Measurements from ENCODE around the gene KREMEN1. TPM values are rescaled to one million over a fixed set of nuclear protein-coding genes. Genes with fewer than 3 reads are reported as not detected.

The KREMEN1 gene
- total RNA-seq, 1 donor from 2014 or later, result 20.5 TPM

- no peak for DNase-seq
- Mint-ChIP-seq H3K27ac (ENCODE audit: unreplicated experiment) (no peak overlapping the region), H3K27me3 (ENCODE audit: unreplicated experiment) (no peaks in the 10 kb centered on the region), H3K9me3 (ENCODE audit: unreplicated experiment) (no peaks in the 10 kb centered on the region), H3K4me3 (ENCODE audit: unreplicated experiment) (no peak overlapping the region), H3K4me1 (ENCODE audit: low read depth, unreplicated experiment) (no peaks in the 10 kb centered on the region), H3K36me3 (ENCODE audit: unreplicated experiment) (no peaks in the 10 kb centered on the region)
- no peak for TF ChIP-seq CTCF (IDR thresholded peaks at IDR 0.05; ENCODE audit: partially characterized antibody, unreplicated experiment)
Measured at GRCh38 chr22:29190918-29191317, 118.1 kb downstream of the KREMEN1 start.

GRCh38 chr22:29193021-29193420 lies 120.2 kb downstream of the KREMEN1 start:
- Mint-ChIP-seq H3K27me3 (ENCODE audit: unreplicated experiment) (peaks cover 2% of the 10 kb centered on the region), H3K27ac (ENCODE audit: unreplicated experiment) (no peak overlapping the region), H3K4me1 (ENCODE audit: low read depth, unreplicated experiment) (no peaks in the 10 kb centered on the region), H3K36me3 (ENCODE audit: unreplicated experiment) (no peaks in the 10 kb centered on the region), H3K9me3 (ENCODE audit: unreplicated experiment) (no peaks in the 10 kb centered on the region), H3K4me3 (ENCODE audit: unreplicated experiment) (no peak overlapping the region)
- DNase-seq, result no peak
- no peak for TF ChIP-seq CTCF (IDR thresholded peaks at IDR 0.05; ENCODE audit: partially characterized antibody, unreplicated experiment)

DNA sequence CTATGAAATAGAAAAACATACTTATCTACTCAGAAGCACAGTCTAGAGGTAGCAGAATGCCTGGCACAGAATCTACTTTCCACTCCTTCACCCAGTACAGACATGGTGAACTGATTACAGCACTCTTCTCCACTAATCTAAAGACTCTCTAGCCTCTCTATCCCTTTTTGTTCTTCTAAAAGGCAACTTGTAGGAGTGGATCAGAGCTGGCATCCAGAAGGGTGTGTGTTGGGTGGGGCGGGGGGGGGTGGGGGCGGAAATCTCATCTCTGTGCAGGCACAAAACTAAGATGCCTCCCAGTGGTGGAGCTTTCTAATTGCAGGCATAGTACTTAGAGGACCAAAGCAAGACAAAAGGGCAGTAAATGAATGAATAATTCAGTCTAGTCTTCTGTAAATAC lies 121.3 kb downstream of the KREMEN1 start:
- peaks cover 3% of the 10 kb centered on the region for H3K27me3 Mint-ChIP-seq (ENCODE audit: unreplicated experiment)
- peaks cover 1% of the 10 kb centered on the region for H3K9me3 Mint-ChIP-seq (ENCODE audit: unreplicated experiment)
- no peak for DNase-seq
- peak; percentile 34 for TF ChIP-seq CTCF (IDR thresholded peaks at IDR 0.05; ENCODE audit: partially characterized antibody, unreplicated experiment)
- H3K4me3 Mint-ChIP-seq (ENCODE audit: unreplicated experiment), result no peak overlapping the region
- no peaks in the 10 kb centered on the region for H3K36me3 Mint-ChIP-seq (ENCODE audit: unreplicated experiment)
- no peak overlapping the region for H3K27ac Mint-ChIP-seq (ENCODE audit: unreplicated experiment)
- no peaks in the 10 kb centered on the region for H3K4me1 Mint-ChIP-seq (ENCODE audit: low read depth, unreplicated experiment)

DNA sequence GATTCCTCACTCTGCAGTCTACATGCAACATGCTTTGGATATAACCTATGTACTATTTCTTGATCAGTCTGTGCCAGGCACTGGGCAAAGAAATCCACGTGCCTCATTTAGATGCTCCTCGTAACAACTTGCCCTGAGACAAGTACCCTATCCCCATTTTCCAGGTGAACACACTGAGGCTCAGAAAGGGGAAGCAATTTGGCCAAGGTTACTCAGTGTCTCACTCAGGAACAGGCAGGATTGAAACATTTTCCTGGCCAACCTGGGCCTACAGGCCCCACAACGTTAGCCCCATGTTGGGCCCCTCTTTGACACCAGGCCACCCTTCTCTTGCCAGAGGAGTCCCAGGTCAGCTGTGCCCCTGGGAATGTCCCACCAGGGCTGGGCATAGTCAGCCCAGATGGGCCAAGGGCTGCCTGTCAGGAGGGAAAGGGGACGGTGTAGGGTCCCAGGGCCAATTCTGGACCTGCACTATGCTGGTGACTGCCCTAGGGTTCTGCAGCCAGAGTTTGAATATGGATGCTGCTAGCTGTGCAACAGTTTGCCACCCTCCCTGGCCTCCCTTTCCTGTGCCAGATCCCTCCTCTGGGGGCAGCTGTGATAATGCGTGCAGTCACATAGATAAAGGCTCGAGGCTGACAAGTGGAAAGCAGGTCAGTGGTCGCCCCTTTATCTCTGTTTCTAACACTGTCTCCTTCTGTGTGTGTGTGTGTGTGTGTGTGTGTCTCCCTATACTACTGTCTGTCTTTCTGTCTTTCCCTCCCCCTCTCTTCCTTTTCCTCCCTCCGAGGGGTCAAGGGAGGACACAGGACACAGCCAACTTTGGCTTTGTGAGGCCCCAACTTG lies 122.5 kb downstream of the KREMEN1 start:
- TF ChIP-seq CTCF (IDR thresholded peaks at IDR 0.05; ENCODE audit: partially characterized antibody, unreplicated experiment), result no peak
- Mint-ChIP-seq H3K27me3 (ENCODE audit: unreplicated experiment) (peaks cover 3% of the 10 kb centered on the region), H3K4me1 (ENCODE audit: low read depth, unreplicated experiment) (no peaks in the 10 kb centered on the region), H3K9me3 (ENCODE audit: unreplicated experiment) (peaks cover 1% of the 10 kb centered on the region), H3K36me3 (ENCODE audit: unreplicated experiment) (no peaks in the 10 kb centered on the region), H3K27ac (ENCODE audit: unreplicated experiment) (no peak overlapping the region), H3K4me3 (ENCODE audit: unreplicated experiment) (no peak overlapping the region)
- no peak for DNase-seq

DNA sequence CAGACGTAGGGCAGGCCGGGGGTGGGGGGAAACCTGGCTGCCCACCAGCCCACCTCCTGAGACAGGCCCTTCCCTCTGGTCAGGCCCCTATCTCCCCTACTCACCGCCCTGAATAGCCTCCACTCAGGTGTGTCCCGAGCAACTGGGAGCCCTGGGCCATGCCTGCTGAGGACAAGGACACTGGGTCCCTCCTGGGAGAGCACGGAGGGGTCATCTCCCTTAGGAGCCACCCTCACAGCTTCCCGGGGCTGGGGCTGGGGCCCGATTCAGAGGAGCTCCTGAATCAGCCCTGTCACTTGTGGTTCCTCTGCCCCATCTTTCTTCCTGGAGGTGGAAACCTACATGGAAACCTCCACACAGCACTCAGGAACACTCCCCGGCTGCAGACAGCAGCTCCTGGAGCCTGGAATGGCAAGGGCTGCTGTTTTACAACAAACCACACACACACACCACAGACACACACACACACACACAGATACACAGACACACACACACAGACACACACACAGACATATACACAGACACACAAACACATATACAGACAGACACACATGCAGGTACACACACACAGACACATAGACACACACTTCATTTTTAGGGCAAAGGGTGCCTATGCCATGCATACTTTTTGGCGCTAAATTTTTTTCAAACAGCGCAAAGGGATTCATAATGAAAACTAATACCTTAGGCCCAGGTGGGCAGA lies 123.3 kb downstream of the KREMEN1 start:
- Mint-ChIP-seq H3K9me3 (ENCODE audit: unreplicated experiment) (peaks cover 3% of the 10 kb centered on the region), H3K4me1 (ENCODE audit: low read depth, unreplicated experiment) (no peaks in the 10 kb centered on the region), H3K4me3 (ENCODE audit: unreplicated experiment) (peak overlapping the region; percentile 7), H3K27me3 (ENCODE audit: unreplicated experiment) (peaks cover 6% of the 10 kb centered on the region), H3K36me3 (ENCODE audit: unreplicated experiment) (no peaks in the 10 kb centered on the region), H3K27ac (ENCODE audit: unreplicated experiment) (no peak overlapping the region)
- no peak for TF ChIP-seq CTCF (IDR thresholded peaks at IDR 0.05; ENCODE audit: partially characterized antibody, unreplicated experiment)
- DNase-seq, result no peak
